ENCODE measurements around the gene GTF3C5.

The GTF3C5 gene

GRCh38 chr9:133107245-133107722 lies 76.5 kb downstream of the GTF3C5 start:
- no peak overlapping the region for H3K4me3 ChIP-seq
- DNase-seq (ENCODE audit: low read depth, low spot score): no peak
- TF ChIP-seq POLR2AphosphoS5 (IDR thresholded peaks at IDR 0.05; ENCODE audit: borderline replicate concordance, low read depth, low read length) (no peak), FOXP2 (optimal IDR thresholded peaks at IDR 0.05; ENCODE audit: control extremely low read depth, extremely low read length, insufficient read depth) (no peak), EZH2 (IDR thresholded peaks at IDR 0.05) (no peak)
- H3K36me3 ChIP-seq (ENCODE audit: insufficient read depth, low read length): peaks cover 27% of the 10 kb centered on the region; the same call in 1 of the 2 replicates
- no peaks in the 10 kb centered on the region for H3K9me3 ChIP-seq (ENCODE audit: low read depth, low read length)
- no peak overlapping the region for H3K9ac ChIP-seq (ENCODE audit: insufficient read length)
- no peak overlapping the region for H3K27ac ChIP-seq
